H9 (cell line): Measurements from ENCODE around the gene CACNA2D3. TPM values are rescaled to one million over a fixed set of nuclear protein-coding genes. Genes with fewer than 3 reads are reported as not detected.

Experiments
- DNase-seq: peaks from one replicate; pipeline ENCODE4 v3.0.0-alpha.2; 2017
- H2AFZ ChIP-seq: one replicate; pipeline ENCODE4 v1.6.1; 2013; ENCODE audit warnings: mild to moderate bottlenecking, low read length, control low read depth, moderate library complexity
- H2AK5ac ChIP-seq: 2 replicates; pipeline ENCODE4 v1.6.1; 2013; ENCODE audit warnings: low read length, control low read depth, mixed read lengths; ENCODE audit not compliant: insufficient read length
- H2BK120ac ChIP-seq: one replicate; pipeline ENCODE4 v1.6.1; 2013; ENCODE audit warnings: low read depth, mild to moderate bottlenecking, low read length, control low read depth, inconsistent platforms; ENCODE audit not compliant: poor library complexity, severe bottlenecking
- H2BK12ac ChIP-seq: 2 replicates; pipeline ENCODE4 v1.6.1; 2013; ENCODE audit warnings: low read length, control low read depth, mixed read lengths, low read depth; ENCODE audit not compliant: insufficient read length
- H2BK15ac ChIP-seq: 2 replicates; pipeline ENCODE4 v1.6.1; 2013; ENCODE audit warnings: low read depth, low read length, control low read depth
- H2BK20ac ChIP-seq: one replicate; pipeline ENCODE4 v1.6.1; 2013; ENCODE audit warnings: low read depth, mild to moderate bottlenecking, low read length, control low read depth, inconsistent platforms; ENCODE audit not compliant: poor library complexity, severe bottlenecking
- H2BK5ac ChIP-seq: 2 replicates; pipeline ENCODE4 v1.6.1; 2013; ENCODE audit warnings: low read length, control low read depth, mixed read lengths; ENCODE audit not compliant: insufficient read length
- H3K14ac ChIP-seq: 2 replicates; pipeline ENCODE4 v1.6.1; 2013; ENCODE audit warnings: low read length, control low read depth; ENCODE audit not compliant: insufficient read depth
- H3K18ac ChIP-seq: 2 replicates; pipeline ENCODE4 v1.6.1; 2013; ENCODE audit warnings: low read depth, mild to moderate bottlenecking, mixed read lengths, low read length, control low read depth; ENCODE audit not compliant: insufficient read length
- H3K23ac ChIP-seq: 2 replicates; pipeline ENCODE4 v1.6.1; 2013; ENCODE audit warnings: low read length, control low read depth, mixed read lengths, low read depth; ENCODE audit not compliant: insufficient read length
- H3K23me2 ChIP-seq: 2 replicates; pipeline ENCODE4 v1.6.1; 2013; ENCODE audit warnings: low read depth, mild to moderate bottlenecking, mixed read lengths, low read length, control low read depth; ENCODE audit not compliant: insufficient read length, poor library complexity, severe bottlenecking
- H3K27ac ChIP-seq: 2 replicates; pipeline ENCODE4 v1.5.1; 2013; ENCODE audit warnings: low read length, control low read depth, mixed read lengths, low read depth; ENCODE audit not compliant: insufficient read length
- H3K27me3 ChIP-seq: 2 replicates; pipeline ENCODE4 v1.6.1; 2013; ENCODE audit warnings: low read length, control low read depth, inconsistent platforms; ENCODE audit not compliant: insufficient read depth
- H3K4ac ChIP-seq: 2 replicates; pipeline ENCODE4 v1.6.1; 2013; ENCODE audit warnings: low read depth, mild to moderate bottlenecking, control low read depth, inconsistent platforms, low read length, moderate library complexity
- H3K4me1 ChIP-seq: 2 replicates; pipeline ENCODE4 v1.6.1; 2013; ENCODE audit warnings: low read length, control low read depth, inconsistent platforms; ENCODE audit not compliant: insufficient read depth
- H3K4me2 ChIP-seq: 2 replicates; pipeline ENCODE4 v1.6.1; 2013; ENCODE audit warnings: low read length, control low read depth, mixed read lengths; ENCODE audit not compliant: insufficient read length, insufficient read depth
- H3K56ac ChIP-seq: 2 replicates; pipeline ENCODE4 v1.6.1; 2013; ENCODE audit warnings: low read depth, mild to moderate bottlenecking, mixed read lengths, low read length, control low read depth; ENCODE audit not compliant: insufficient read length
- H3K79me1 ChIP-seq: 2 replicates; pipeline ENCODE4 v1.6.1; 2013; ENCODE audit warnings: low read depth, mild to moderate bottlenecking, moderate library complexity, low read length, control low read depth, inconsistent platforms; ENCODE audit not compliant: insufficient read depth, poor library complexity, severe bottlenecking
- H3K79me2 ChIP-seq: 2 replicates; pipeline ENCODE4 v1.6.1; 2013; ENCODE audit warnings: low read length, control low read depth, inconsistent platforms; ENCODE audit not compliant: insufficient read depth
- H3K9ac ChIP-seq: 2 replicates; pipeline ENCODE4 v1.6.1; 2013; ENCODE audit warnings: low read length, control low read depth, mixed read lengths; ENCODE audit not compliant: insufficient read length; ENCODE audit errors: extremely low read depth
- H3K9me3 ChIP-seq: one replicate; pipeline ENCODE4 v1.6.1; 2013; ENCODE audit warnings: low read depth, low read length, inconsistent platforms; ENCODE audit not compliant: control insufficient read depth
- H3T11ph ChIP-seq: one replicate; pipeline ENCODE4 v1.6.1; 2013; ENCODE audit warnings: mild to moderate bottlenecking, low read length, control low read depth, inconsistent platforms
- H4K20me1 ChIP-seq: one replicate; pipeline ENCODE4 v1.6.1; 2013; ENCODE audit not compliant: control insufficient read depth, insufficient read length, insufficient read depth
- H4K5ac ChIP-seq: 2 replicates; pipeline ENCODE4 v1.6.1; 2013; ENCODE audit warnings: low read depth, mild to moderate bottlenecking, mixed read lengths, low read length, control low read depth; ENCODE audit not compliant: insufficient read length
- H4K8ac ChIP-seq: replicated peaks from 2 replicates; pipeline ENCODE4 v1.6.1; 2013; ENCODE audit warnings: low read length, control low read depth, mixed read lengths, low read depth; ENCODE audit not compliant: insufficient read length
- H4K91ac ChIP-seq: 2 replicates; pipeline ENCODE4 v1.6.1; 2013; ENCODE audit warnings: low read depth, mild to moderate bottlenecking, moderate library complexity, mixed read lengths, low read length, control low read depth; ENCODE audit not compliant: insufficient read length
- H3K27ac Mint-ChIP-seq, 3 experiments: 2 replicates in 2 of 3; 3 replicates in 1 of 3; pipeline ENCODE4 v1.8.0; 2020 to 2021; ENCODE audit warnings: mixed read lengths in 3 of 3, mild to moderate bottlenecking in 1 of 3, moderate library complexity in 1 of 3
- H3K27me3 Mint-ChIP-seq: 2 replicates; pipeline ENCODE4 v1.8.0; 2021; ENCODE audit warnings: low read depth, mild to moderate bottlenecking, moderate library complexity, mixed read lengths
- H3K36me3 Mint-ChIP-seq, 3 experiments: 2 replicates in 2 of 3; 3 replicates in 1 of 3; pipeline ENCODE4 v1.8.0; 2020 to 2021; ENCODE audit warnings: low read depth in 3 of 3, mixed read lengths in 3 of 3; ENCODE audit not compliant: insufficient read depth in 1 of 3
- H3K4me1 Mint-ChIP-seq, 2 experiments: 2 replicates each; pipeline ENCODE4 v1.8.0; 2020; ENCODE audit warnings: mixed read lengths in 2 of 2
- H3K4me3 Mint-ChIP-seq, 2 experiments: 2 replicates in 1 of 2; 3 replicates in 1 of 2; pipeline ENCODE4 v1.8.0; 2020 to 2021; ENCODE audit warnings: mild to moderate bottlenecking in 2 of 2, mixed read lengths in 2 of 2, moderate library complexity in 1 of 2
- H3K9me3 Mint-ChIP-seq, 2 experiments: 2 replicates in 1 of 2; 3 replicates in 1 of 2; pipeline ENCODE4 v1.8.0; 2020; ENCODE audit warnings: mild to moderate bottlenecking in 2 of 2, mixed read lengths in 2 of 2, moderate library complexity in 1 of 2
- CTCF ChIP-seq: fragments of 200-600 bp; sonication (generic); conservative IDR thresholded peaks from 3 replicates; pipeline ENCODE4 v1.8.0; 2021; ENCODE audit warnings: antibody characterized with exemption, mild to moderate bottlenecking
- WGBS: extraction: QIAGEN DNeasy Blood & Tissue Kit; methylation state at CpG from one replicate; pipeline ENCODE4 v1.1.7; 2013; ENCODE audit warnings: missing lambda C conversion rate, low lambda C conversion rate, mixed read lengths; ENCODE audit not compliant: insufficient read length; ENCODE audit errors: extremely low coverage; 5-methylcytosine and 5-hydroxymethylcytosine counted together
- total RNA-seq: library from RNA; stranded (reverse); gene quantifications from 2 replicates; pipeline ENCODE4 v1.2.1, GENCODE V29; 2021

CACNA2D3 gene
- total RNA-seq, 1 experiment from 2014 or later, result 3.2 TPM

- Histone ChIP-seq H3K79me2 (no peaks in the 10 kb centered on the region), H3K27ac (no peak overlapping the region), H4K20me1 (no peaks in the 10 kb centered on the region), H3T11ph (no peak overlapping the region), H2AK5ac (no peak overlapping the region), H3K18ac (no peak overlapping the region), H3K79me1 (no peaks in the 10 kb centered on the region), H4K91ac (no peak overlapping the region), H3K9ac (no peak overlapping the region), H2BK20ac (no peak overlapping the region), H2BK12ac (no peak overlapping the region), H3K4ac (no peak overlapping the region), H4K5ac (no peak overlapping the region), H2AFZ (no peak overlapping the region), H3K4me2 (no peak overlapping the region), H3K27me3 (no peaks in the 10 kb centered on the region), H3K4me1 (no peaks in the 10 kb centered on the region; the same call in 1 of the 2 replicates), H2BK120ac (no peak overlapping the region), H3K23ac (no peak overlapping the region), H4K8ac (no peak overlapping the region), H3K23me2 (no peaks in the 10 kb centered on the region), H2BK5ac (no peak overlapping the region), H3K14ac (no peak overlapping the region), H2BK15ac (no peak overlapping the region), H3K56ac (no peak overlapping the region), H3K9me3 (no peaks in the 10 kb centered on the region)
- Mint-ChIP-seq H3K4me1 (peaks cover 13 to 14% of the 10 kb centered on the region in 2 experiments), H3K9me3 (no peaks in the 10 kb centered on the region), H3K4me3 (no peak overlapping the region), H3K36me3 (peaks cover 0 to 8% (median 0%) of the 10 kb centered on the region in 3 experiments; a peak in 2 of 7 replicates), H3K27ac (no peak overlapping the region), H3K27me3 (no peaks in the 10 kb centered on the region)
- TF ChIP-seq CTCF, result no peak
- WGBS, result no CpG with 5 or more reads among the region's 3 CpGs
- no peak for DNase-seq
Measured at GRCh38 chr3:54897028-54897711, 774.8 kb downstream of the CACNA2D3 start.
